Astrocyte of the spinal cord (primary cell): ENCODE results near the gene TXK.

ENCODE experiments used
- DNase-seq: peaks from one replicate; pipeline ENCODE4 v3.0.0; 2011; ENCODE audit warnings: low read depth, low spot score
- H3K4me3 ChIP-seq: 2 replicates; pipeline ENCODE4 v1.5.1; 2011; ENCODE audit warnings: low read depth, mild to moderate bottlenecking, low read length, moderate library complexity
- CTCF ChIP-seq: IDR thresholded peaks from 2 replicates; pipeline ENCODE4 v1.5.1; 2012; ENCODE audit warnings: low read depth, mild to moderate bottlenecking, low read length, inconsistent platforms
- in situ Hi-C: cut with HindIII; loops from 2 replicates; pipeline ENCODE4 v1.10.0; 2017; ENCODE audit warnings: low sequenced_read_pairs

The TXK gene

GRCh38 chr4:48028696-48029095 is 105.4 kb downstream of the TXK start:
- no peak for TF ChIP-seq CTCF
- H3K4me3 ChIP-seq = no peak overlapping the region
- no peak for DNase-seq
- in situ Hi-C loops = no loop called here

GRCh38 chr4:48027653-48028052 is 106.4 kb downstream of the TXK start:
- no peak for DNase-seq
- H3K4me3 ChIP-seq = no peak overlapping the region
- TF ChIP-seq CTCF = no peak
- in situ Hi-C loops = no loop called here

GRCh38 chr4:48025005-48025404 is 109.0 kb downstream of the TXK start:
- in situ Hi-C loops = no loop called here

GRCh38 chr4:48024522-48024921 is 109.5 kb downstream of the TXK start:
- no peak overlapping the region for H3K4me3 ChIP-seq
- in situ Hi-C loops = no loop called here
- DNase-seq = no peak
- TF ChIP-seq CTCF = no peak

More at GRCh38 chr4:48025005-48025404, 109.0 kb downstream of the TXK start:
- peak; percentile 20 for DNase-seq
- H3K4me3 ChIP-seq = no peak overlapping the region
- TF ChIP-seq CTCF = no peak

- no peak overlapping the region for H3K4me3 ChIP-seq
- in situ Hi-C loops = no loop called here
- no peak for TF ChIP-seq CTCF
- DNase-seq = no peak
These were observed 111.8 kb downstream of the TXK start for GRCh38 chr4:48022192-48022799.

GRCh38 chr4:48021100-48021499 is 113.0 kb downstream of the TXK start:
- no peak for DNase-seq
- in situ Hi-C loops = no loop called here
- TF ChIP-seq CTCF = no peak
- no peak overlapping the region for H3K4me3 ChIP-seq

GRCh38 chr4:48018112-48018511 is 115.9 kb downstream of the TXK start:
- DNase-seq = no peak
- no peak for TF ChIP-seq CTCF
- in situ Hi-C loops = no loop called here
- H3K4me3 ChIP-seq = no peak overlapping the region
